ENCODE results near the gene CASQ2. TPM values are rescaled to one million over a fixed set of nuclear protein-coding genes. Genes with fewer than 3 reads are reported as not detected.
A peak's percentile ranks its signal among the peaks of the same experiment; 100 is the strongest.
"Not testable (repeated sequence)": the region's sequence is repeated elsewhere in the genome, so short reads cannot be mapped to it uniquely, and the experiment has no call there.

The CASQ2 gene
- total RNA-seq, 1 donor from 2014 or later: 0.92 TPM

DNA sequence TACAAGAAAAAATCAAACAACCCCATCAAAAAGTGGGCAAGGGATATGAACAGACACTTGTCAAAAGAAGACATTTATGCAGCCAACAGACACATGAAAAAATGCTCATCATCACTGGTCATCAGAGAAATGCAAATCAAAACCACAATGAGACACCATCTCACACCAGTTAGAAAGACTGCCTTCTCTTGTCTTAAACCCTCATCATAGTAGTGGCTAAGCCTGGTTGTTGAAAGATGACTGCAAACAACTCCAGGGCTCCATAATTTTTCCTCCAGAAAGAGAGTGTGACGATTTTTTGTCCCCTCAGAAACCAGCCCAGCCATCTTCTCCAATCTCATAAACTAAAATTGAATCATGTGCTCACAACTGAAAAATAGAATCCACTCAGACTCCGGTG is 12.1 kb upstream of the CASQ2 start:
- ATAC-seq: not testable (repeated sequence)

DNA sequence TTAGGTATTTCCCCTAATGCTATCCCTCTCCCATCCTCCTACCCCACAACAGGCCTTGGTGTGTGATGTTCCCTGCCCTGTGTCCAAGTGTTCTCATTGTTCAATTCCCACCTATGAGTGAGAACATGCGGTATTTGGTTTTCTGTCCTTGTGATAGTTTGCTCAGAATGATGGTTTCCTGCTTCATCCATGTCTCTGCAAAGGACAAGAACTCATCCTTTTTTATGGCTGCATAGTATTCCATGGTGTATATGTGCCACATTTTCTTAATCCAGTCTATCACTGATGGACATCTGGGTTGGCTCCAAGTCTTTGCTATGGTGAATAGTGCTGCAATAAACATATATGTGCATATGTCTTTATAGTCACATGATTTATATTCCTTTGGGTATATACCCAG is 10.6 kb upstream of the CASQ2 start:
- not testable (repeated sequence) for ATAC-seq

DNA sequence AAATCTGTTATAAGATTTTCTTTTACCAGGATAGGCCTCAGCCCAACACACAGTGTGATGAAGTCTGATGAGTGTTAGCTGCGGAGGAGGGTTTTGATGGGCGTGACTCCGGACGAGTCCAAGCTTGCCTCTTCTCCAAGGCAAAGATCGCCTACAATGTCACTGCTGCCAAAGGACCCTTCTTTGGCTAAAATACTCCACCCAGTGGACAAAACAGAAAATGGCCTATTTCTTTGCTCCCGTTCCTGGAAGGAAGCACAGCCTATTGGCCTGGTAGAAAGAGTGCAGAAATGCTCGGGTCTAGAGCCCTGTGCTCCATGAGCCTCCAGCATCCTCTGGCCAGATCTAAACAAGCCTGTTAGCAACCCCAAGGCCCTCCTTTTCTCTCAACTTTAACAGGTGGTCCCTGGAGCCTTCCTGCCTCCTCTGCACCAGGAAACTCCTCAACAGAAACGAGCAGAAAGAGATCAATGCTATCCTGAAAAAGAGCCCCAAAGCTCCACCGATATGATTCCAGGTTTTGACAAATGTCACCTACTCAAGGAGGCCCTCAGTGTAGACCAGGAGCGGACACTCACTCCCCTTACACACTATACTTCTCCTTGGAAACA is 3.4 kb upstream of the CASQ2 start:
- peak; percentile 98 for ATAC-seq

- peak; percentile 65 for ATAC-seq
Measured at GRCh38 chr1:115771094-115771846, 2.8 kb upstream of the CASQ2 start.

DNA sequence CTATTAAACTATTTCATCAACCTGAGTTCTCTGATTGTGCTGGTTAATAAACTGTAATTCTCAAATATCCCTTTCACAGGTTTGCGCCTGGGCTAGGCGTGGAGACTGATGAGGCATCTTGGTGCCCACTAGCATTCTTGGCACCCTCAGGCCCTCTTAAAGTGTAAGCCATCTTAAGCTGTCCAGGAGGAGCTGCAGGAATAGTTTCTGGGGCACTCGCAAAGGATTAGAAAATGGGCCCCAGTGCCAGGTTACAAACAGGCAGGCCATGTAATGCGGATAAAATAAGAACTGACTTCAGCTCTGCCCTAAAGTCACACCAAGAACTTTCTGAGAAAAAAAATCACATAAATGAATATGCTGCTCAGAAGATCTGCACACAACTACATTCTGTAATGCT is 1.1 kb downstream of the CASQ2 start:
- ATAC-seq: no peak

DNA sequence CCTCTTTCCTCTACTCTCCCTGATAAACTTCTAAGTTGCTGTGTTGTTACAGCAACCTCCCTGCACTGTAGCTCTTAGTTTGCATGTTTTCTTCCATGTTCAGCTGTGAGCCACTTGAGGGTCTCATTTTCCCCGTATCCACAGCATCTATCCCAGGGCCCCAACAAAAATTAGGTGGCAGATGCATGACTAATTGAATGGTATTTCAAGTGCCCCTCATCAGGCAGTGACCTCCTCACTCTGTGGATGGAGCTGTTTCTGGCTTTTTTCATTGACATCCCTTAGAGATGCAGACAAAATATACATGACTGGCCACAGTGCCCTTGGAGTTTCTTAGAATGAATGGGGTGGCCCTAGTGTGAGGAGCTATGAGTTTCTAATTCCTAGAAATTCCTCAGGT is 3.4 kb downstream of the CASQ2 start:
- no peak for ATAC-seq

DNA sequence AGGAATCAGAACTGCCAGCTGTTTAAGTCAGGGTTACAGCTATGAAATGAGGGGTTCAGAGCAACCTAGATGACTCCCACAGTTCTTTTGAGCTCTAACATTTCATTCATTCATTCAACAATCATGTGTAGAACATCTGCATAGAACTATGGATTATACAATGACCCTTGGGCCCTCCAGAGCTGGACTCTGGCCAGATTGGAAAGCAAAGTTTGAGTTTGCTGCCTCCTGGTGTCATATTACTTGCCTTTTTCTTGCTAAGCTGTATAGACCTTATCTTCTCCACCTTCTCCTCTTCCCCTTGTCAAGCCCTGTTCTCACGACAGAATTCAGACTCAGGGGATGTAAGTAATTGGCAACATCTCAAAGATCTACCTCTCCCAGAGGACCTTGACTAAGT is 4.0 kb downstream of the CASQ2 start:
- no peak for ATAC-seq

GRCh38 chr1:115762779-115763178 is 5.7 kb downstream of the CASQ2 start:
- no peak for ATAC-seq

DNA sequence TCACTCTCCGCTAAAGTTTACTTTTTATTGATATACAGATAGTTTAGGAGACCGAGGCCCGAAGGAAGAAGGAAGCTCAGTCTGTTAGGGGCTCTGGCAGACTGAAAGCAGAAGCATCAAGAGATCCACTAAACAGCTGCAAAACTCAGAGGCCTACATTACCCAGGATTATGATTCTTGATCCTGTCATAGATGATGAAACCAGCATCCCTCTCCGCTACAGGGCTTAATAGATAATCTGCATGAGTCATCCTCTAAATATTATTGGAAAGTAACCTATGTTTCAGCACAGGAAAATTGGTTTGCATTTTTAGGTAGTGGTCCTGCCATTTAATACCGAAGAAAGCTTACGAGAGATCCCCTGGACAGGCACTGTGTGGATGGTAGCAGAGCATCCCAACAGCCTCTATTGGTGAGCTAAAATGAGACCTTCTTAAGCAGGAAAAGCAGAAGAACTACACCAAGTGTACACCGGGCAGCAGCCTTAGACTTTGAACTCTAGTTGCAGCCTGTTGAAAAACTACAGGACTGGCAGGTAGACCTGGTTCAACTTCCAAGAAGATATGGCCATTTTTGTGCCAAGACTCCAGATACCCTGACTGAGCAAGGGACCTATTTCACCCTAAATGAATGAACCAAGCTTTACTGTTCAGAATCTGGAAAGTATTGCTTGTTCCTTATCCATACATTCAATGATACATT is 6.8 kb downstream of the CASQ2 start:
- ATAC-seq: peak; percentile 52

DNA sequence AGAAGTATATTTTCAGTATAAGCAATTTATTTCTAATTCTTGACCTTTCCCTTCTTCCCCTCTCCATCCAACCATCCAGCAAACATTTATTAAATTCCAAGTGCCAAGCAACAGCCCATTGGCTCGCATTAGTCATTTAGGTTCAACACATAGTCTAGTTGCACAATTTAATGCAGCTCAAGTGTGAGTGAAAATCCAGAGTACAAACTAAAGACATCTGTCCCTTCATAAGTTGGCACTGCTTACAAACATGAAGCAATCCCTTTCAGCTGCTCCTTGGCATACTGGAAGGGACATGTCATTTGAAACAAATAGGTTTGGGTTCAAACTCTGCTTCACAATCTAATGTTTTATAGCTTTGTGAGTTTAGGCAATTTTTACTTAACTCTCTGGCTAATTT is 10.7 kb downstream of the CASQ2 start:
- no peak for ATAC-seq

DNA sequence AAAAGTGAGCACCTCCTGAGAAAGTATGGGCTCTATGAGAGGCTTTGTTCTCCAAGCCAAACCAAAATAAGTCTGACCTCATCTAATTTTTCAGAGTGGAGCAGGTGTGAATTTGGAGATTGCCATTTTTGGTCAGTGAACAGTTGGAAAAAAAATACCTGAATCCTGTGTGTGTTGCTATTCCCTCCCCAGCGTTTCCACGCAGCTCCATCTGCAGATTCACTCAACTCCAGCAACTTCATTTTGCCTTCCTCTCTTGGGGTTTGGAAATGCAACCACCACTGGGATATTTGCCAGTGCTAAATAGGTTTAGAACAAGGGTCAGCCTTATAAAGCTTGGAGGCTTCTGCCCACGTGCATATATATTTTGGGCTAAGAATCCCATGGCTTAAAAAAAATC is 11.2 kb downstream of the CASQ2 start:
- ATAC-seq: no peak

GRCh38 chr1:115755456-115756370 is 12.8 kb downstream of the CASQ2 start:
- ATAC-seq: no peak

DNA sequence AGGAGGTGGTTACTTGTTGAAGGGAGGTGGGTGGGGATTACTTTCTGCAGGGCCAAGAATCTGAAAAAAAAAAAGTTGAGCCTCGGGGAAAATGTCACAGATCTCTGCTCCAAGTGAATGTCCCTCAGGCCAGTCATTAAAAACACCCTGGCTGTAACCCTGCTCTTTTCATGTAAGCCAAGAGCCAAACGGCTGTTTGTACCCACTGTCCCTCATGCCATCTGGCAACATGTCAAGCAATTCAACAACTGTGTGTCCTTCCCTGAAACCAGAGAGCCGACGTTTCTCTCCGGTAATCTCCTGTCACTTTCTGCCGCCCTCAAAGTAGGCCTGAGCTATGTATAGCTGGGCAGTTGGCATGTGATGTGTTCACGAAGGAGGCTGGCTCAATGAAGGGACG is 14.7 kb downstream of the CASQ2 start:
- no peak for ATAC-seq

- no peak for ATAC-seq
Measured at GRCh38 chr1:115753361-115753760, 15.2 kb downstream of the CASQ2 start.

DNA sequence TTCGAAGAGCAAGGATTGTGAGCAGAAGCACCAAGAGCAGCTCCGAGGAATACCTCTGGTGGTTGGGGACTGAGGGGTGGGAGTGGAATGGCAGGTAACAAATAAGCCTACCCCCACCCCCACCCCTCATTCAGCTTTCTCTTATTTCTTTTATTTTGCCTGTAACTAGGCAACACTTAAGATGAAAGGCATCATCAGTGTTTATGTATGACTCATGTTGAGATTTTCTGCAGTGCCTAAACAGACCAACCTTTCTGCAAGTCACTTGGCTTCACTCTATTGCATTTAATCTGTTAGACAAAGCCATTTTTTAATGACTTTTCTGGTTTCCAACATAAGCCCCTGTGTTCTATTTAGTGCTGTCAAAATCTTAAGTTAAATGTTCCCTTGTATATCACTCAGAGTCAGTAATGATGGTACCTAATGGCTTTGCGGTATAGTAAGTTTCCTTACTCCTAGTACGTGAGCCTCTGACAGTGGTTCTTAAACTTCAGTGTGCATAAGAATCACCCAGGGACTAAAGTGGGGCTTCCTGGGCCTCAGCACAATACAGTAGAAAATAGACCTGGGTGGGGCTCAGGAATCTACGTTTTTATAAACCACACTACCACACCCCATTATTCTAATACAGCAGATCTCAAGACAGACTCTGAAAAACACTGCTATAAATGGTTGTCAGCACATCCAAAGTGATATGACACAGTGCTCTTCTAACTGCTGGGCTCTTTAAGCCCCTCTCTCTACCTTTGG is 19.9 kb downstream of the CASQ2 start:
- peak; percentile 48 for ATAC-seq

- ATAC-seq: no peak
Measured at GRCh38 chr1:115746021-115746690, 22.4 kb downstream of the CASQ2 start.

DNA sequence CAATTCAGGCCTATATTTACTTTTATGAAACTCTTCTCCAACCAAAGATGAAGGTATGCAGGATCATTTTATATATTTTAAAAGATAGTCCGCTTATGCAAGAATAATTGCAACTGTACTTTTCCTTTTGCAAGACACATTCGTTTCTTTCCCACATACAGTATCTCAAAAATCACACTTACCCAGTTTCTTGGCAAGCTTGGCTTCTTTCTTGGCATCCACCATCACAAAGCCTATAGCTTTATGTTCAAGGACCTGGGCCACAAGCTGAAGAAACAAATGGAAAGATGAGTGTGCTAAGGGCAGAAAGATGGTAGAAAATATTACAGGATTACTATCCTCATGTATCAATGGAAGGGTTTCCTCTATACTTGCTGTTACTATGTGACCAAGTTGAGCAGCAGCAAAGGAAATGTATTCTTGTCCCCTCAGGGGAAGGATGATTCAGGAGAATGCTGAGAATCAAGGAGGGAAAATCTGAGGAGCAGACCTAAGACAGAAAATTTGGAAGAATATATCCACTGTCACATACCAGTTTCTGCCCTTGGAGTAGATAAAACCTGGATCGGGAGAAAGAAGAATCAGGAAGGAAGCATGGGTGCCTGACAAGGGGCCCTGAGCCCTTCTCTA is 23.8 kb downstream of the CASQ2 start:
- ATAC-seq: no peak

DNA sequence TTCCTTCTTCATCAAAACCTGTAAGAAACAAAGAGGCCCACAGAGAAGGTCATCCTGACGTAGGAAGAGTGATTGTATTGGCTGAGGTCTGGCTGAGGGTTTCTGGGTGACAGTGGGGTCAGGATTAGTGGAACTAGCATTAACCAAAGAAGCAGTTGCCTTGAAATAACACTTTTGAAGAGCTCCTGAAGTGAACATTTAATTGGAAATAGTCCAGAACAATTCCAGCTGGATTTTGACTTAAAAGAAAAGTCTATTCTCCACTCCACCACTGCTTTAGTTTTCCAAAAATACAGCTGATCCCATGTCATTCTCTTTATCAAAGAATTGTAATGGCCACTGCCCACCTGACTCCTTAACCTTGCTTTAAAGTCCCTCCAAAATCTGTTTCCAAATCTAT is 27.7 kb downstream of the CASQ2 start:
- no peak for ATAC-seq

DNA sequence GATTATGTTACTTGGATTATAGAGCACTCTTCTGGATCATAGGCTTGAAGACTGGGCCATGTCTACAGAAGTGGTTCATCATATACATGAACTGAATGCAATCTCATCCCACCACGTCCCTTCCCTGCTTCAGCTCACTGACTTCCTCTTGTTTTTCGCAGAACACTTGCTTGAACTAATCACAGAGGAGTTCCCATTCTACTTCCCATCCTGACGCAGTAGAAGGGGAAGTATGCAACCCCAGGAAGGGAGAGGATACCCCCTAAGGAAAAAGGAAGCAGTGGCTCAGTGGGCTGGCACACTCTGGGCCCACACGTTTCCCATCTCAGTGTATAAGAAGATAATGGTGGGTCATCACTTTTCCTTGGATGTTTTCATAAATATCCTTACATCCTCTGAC is 36.2 kb downstream of the CASQ2 start:
- ATAC-seq: no peak

- peak; percentile 86 for ATAC-seq
Measured at GRCh38 chr1:115729756-115730155, 38.8 kb downstream of the CASQ2 start.

DNA sequence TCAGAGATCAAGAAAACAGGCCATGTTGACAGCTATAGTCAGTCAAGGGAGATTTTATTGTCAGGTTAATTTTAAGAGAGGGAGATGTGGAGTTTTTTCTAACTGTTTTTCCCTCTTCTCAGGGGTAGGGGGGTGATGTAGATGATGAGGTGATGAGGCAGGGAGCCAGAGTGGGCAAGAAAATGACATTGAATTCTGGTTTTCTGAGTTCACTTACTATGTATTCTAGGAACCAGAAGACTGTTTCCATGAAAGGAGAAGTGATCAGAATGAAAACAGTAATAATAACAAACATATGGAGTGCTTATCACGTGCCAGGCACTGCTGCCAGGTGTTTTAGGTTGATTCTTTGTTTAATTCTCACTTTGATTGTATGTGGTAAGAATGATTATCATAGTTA is 40.2 kb downstream of the CASQ2 start:
- no peak for ATAC-seq

All from esophagus mucosa (tissue), 1 donor.